Transverse colon (tissue), 3 donors: ENCODE measurements around the gene PCID2.

Experiments used
- CTCF ChIP-seq, 5 experiments: fragments of 200-600 bp in 3 of 5; fragments of 450-650 bp in 2 of 5; sonication (generic) in 3 of 5; IDR thresholded peaks; 1 replicate in 2 of 5; 2 replicates in 3 of 5; pipeline ENCODE4 v1.5.1; 2016 to 2017; ENCODE audit warnings: antibody characterized with exemption in 5 of 5, inconsistent platforms in 3 of 5, mild to moderate bottlenecking in 2 of 5, moderate library complexity in 1 of 5
- EP300 ChIP-seq: sonication (generic); formaldehyde crosslinking; IDR thresholded peaks from one replicate; pipeline ENCODE4 v1.6.1; 2017; ENCODE audit warnings: antibody characterized with exemption, low read depth
- POLR2A ChIP-seq: fragments of 450-650 bp; IDR thresholded peaks from one replicate; pipeline ENCODE4 v1.6.1; 2016; ENCODE audit warnings: antibody characterized with exemption, mild to moderate bottlenecking, moderate library complexity

- TF ChIP-seq CTCF (IDR thresholded peaks at IDR 0.05) = no peak
- no peak for TF ChIP-seq EP300
- TF ChIP-seq POLR2A = no peak
These were observed 21.2 kb downstream of the PCID2 start for GRCh38 chr13:113187263-113187669.
